Epithelial cell of esophagus (primary cell): ENCODE data around the gene DYRK1A.

ENCODE experiments used
- DNase-seq: peaks from one replicate; pipeline ENCODE4 v3.0.0; 2010; ENCODE audit warnings: low read depth
- H3K4me3 ChIP-seq: 2 replicates; pipeline ENCODE4 v1.5.1; 2011; ENCODE audit warnings: mild to moderate bottlenecking, low read length, control low read depth
- CTCF ChIP-seq: IDR thresholded peaks from 2 replicates; pipeline ENCODE4 v1.5.1; 2011; ENCODE audit warnings: low read depth, mild to moderate bottlenecking, low read length, control low read depth, inconsistent platforms; ENCODE audit not compliant: insufficient read depth; ENCODE audit errors: missing control alignments

DYRK1A gene

GRCh38 chr21:37416914-37417313, 50.3 kb downstream of the DYRK1A start:
- no peak for TF ChIP-seq CTCF
- no peak for DNase-seq
- H3K4me3 ChIP-seq: no peak overlapping the region

GRCh38 chr21:37419228-37419906, 52.8 kb downstream of the DYRK1A start:
- no peak for DNase-seq
- no peak overlapping the region for H3K4me3 ChIP-seq
- no peak for TF ChIP-seq CTCF

GRCh38 chr21:37421306-37421705, 54.7 kb downstream of the DYRK1A start:
- no peak for TF ChIP-seq CTCF
- no peak overlapping the region for H3K4me3 ChIP-seq
- DNase-seq: no peak

DNA sequence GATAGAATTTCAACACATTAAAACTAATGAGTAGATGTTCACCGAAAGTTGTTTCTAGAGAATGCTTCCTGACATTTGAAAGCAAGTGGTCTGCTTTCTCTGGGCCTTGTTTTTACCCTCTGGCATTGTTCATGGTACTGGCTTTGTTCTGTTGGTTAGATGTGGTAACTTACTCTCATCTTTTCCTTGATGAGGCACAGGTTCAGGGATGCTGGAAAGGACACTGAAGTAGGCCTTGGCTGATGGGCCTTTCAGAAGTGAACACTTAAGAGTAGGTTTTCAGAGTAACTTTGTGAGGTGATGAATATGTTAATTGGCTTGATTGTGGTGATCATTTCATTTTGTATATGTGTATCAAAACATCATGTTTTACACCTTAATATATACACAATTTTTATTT, 55.8 kb downstream of the DYRK1A start:
- no peak for DNase-seq
- no peak for TF ChIP-seq CTCF
- H3K4me3 ChIP-seq: no peak overlapping the region

DNA sequence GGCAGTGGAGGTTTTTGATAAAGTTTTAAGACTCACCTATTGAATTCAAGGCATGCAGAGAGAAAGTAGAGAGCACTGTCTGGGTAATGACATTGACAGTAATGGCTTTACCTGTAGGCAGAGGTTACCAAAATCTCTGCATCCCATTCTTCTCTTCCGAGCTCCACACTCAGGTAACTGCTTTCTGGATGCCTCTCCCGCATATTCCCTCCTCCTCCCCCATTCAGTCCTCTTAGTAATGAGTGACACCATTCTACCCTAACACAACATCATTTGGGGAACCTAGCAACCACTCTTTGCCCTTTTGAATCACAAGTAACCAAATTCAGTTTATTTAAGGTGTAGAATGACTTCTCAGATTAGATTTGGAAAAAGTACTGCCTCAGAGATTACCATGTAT, 56.5 kb downstream of the DYRK1A start:
- no peak overlapping the region for H3K4me3 ChIP-seq
- no peak for TF ChIP-seq CTCF
- DNase-seq: no peak

DNA sequence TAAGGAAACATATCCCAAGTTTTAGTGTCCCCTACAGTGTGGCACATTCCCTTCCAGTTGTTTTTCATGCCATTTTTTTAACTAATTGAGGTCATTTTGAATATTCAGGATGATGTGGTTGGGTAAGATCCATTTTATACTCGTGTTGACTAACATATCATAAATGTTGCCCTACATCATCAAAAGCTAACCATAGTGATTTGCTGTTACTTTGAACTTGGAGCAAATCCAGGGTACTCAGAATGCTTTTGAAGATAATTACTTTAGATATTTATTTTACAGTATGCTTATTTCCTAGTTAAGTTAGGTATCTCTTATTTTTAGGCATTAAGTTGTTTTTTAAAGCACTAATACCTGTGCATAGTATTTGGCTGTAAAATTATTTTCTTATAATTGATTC, 57.8 kb downstream of the DYRK1A start:
- TF ChIP-seq CTCF: no peak
- no peak for DNase-seq
- no peak overlapping the region for H3K4me3 ChIP-seq

- DNase-seq: no peak
- no peak for TF ChIP-seq CTCF
- H3K4me3 ChIP-seq: no peak overlapping the region
Observed at GRCh38 chr21:37425001-37425400, 58.4 kb downstream of the DYRK1A start.
